Activated CD4-positive, alpha-beta T cell treated with anti-CD3 and anti-CD28 coated beads for 36 hours (primary cell): ENCODE results near the gene PRLHR. TPM values are rescaled to one million over a fixed set of nuclear protein-coding genes. Genes with fewer than 3 reads are reported as not detected.

Experiments
- ATAC-seq: fragments of 200-7000 bp; cut with Tn5 transposase; one replicate; pipeline ENCODE4 v1.10.0; 2021; ENCODE audit warnings: mild to moderate bottlenecking, moderate library complexity
- CTCF ChIA-PET: fragments of 350-600 bp; sonication (Branson Sonifier 250); formaldehyde crosslinking; loops from one replicate; lab custom pipeline; 2021; ENCODE audit warnings: antibody characterized with exemption; lab: Charles Lee
- POLR2A ChIA-PET: fragments of 350-600 bp; sonication (Branson Sonifier 250); formaldehyde crosslinking; loops from one replicate; lab custom pipeline; 2021; ENCODE audit warnings: antibody characterized with exemption, inconsistent platforms; lab: Charles Lee
- DNase-seq: peaks from one replicate; pipeline ENCODE4 v3.0.0-alpha.2; 2020
- H3K27ac Mint-ChIP-seq: one replicate; pipeline ENCODE4 v1.8.0; 2021; ENCODE audit warnings: mixed read lengths
- H3K27me3 Mint-ChIP-seq: one replicate; pipeline ENCODE4 v1.8.0; 2021; ENCODE audit warnings: mixed read lengths
- H3K36me3 Mint-ChIP-seq: one replicate; pipeline ENCODE4 v1.8.0; 2021; ENCODE audit warnings: low read depth, mixed read lengths
- H3K4me1 Mint-ChIP-seq: one replicate; pipeline ENCODE4 v1.8.0; 2021; ENCODE audit warnings: mixed read lengths
- H3K4me3 Mint-ChIP-seq: one replicate; pipeline ENCODE4 v1.8.0; 2021; ENCODE audit warnings: mild to moderate bottlenecking, moderate library complexity, mixed read lengths
- H3K9me3 Mint-ChIP-seq: one replicate; pipeline ENCODE4 v1.8.0; 2021; ENCODE audit warnings: low read depth, mixed read lengths
- intact Hi-C, 2 experiments: fragments of 100-400 bp; cut with DNase I in 1 of 2; cut with micrococcal nuclease in 1 of 2; formaldehyde crosslinking; loops; one replicate each; pipeline versions ENCODE4 v1.14.2 to v1.15.1; 2022 to 2024; cut with DNase I, micrococcal nuclease
- total RNA-seq, 2 experiments: library from RNA; stranded (reverse); gene quantifications; one replicate each; pipeline ENCODE4 v1.2.3, GENCODE V29; 2021

PRLHR gene
- total RNA-seq, 2 experiments from 2014 or later = not detected

- Mint-ChIP-seq H3K36me3 (no peaks in the 10 kb centered on the region), H3K27me3 (peaks cover 8% of the 10 kb centered on the region), H3K4me1 (no peaks in the 10 kb centered on the region), H3K4me3 (no peak overlapping the region), H3K9me3 (no peaks in the 10 kb centered on the region), H3K27ac (no peak overlapping the region)
- POLR2A ChIA-PET = no interaction called here
- DNase-seq (no peak), ATAC-seq (no peak)
- intact Hi-C loops = no loop called here
- CTCF ChIA-PET = no interaction called here
These were observed 32.6 kb downstream of the PRLHR start for GRCh38 chr10:118562851-118563250.

DNA sequence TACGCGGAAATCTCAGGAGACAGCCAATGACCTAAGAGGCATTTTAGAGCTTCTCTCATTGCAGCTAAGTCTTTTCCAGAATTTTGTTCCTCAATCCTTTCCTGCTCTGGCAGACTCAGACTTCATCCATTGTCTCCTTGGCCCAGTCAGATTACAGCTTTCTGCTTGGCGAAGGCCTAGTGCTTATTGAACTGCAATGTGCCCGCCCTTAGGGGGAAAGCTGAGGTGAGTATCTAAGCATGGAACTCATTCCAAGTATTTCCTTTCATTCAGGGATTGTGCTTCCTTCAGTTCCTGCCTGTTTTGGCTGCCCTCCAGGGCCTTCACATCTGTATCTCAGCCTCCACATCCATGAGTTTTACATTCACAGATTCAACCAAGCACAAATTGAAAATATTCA, 37.5 kb downstream of the PRLHR start:
- H3K36me3 Mint-ChIP-seq = no peaks in the 10 kb centered on the region
- POLR2A ChIA-PET = no interaction called here
- intact Hi-C loops = no loop called here
- ATAC-seq (no peak), DNase-seq (no peak)
- H3K9me3 Mint-ChIP-seq = peaks cover 3% of the 10 kb centered on the region
- CTCF ChIA-PET = interaction anchor here (1.4 to 1.9 kb wide), 2 partner anchors 11 to 163 kb away, joined by 4 to 5 read pairs; no protein-coding TSS in a partner anchor
- H3K27me3 Mint-ChIP-seq = peaks cover 23% of the 10 kb centered on the region
- no peak overlapping the region for H3K27ac Mint-ChIP-seq
- no peak overlapping the region for H3K4me3 Mint-ChIP-seq
- no peaks in the 10 kb centered on the region for H3K4me1 Mint-ChIP-seq

- no peaks in the 10 kb centered on the region for H3K4me1 Mint-ChIP-seq
- CTCF ChIA-PET = no interaction called here
- POLR2A ChIA-PET = no interaction called here
- H3K4me3 Mint-ChIP-seq = no peak overlapping the region
- peaks cover 23% of the 10 kb centered on the region for H3K27me3 Mint-ChIP-seq
- intact Hi-C loops = no loop called here
- DNase-seq = no peak
- peaks cover 3% of the 10 kb centered on the region for H3K9me3 Mint-ChIP-seq
- H3K36me3 Mint-ChIP-seq = no peaks in the 10 kb centered on the region
- H3K27ac Mint-ChIP-seq = no peak overlapping the region
- no peak for ATAC-seq
These were observed 43.8 kb downstream of the PRLHR start for GRCh38 chr10:118551535-118552100.

DNA sequence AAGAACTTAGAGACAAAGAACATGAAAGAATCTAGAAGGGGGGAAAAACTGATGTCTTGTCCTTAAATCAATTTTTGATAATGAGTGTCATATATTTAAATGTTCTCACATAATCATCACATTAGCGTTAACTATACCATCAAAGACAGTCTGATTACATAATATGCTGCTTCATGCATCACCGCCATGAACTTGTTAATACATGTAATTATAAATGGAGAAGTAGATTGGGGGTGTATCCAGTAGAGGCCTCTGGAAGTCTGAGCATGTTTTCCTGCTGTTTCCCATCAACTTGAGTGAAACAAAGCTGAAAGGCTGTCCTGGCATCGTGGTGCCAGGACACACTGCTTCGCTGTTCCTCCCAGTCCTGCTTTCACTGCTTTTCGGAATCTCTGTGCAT, 48.2 kb downstream of the PRLHR start:
- POLR2A ChIA-PET = no interaction called here
- no peak for DNase-seq

DNA sequence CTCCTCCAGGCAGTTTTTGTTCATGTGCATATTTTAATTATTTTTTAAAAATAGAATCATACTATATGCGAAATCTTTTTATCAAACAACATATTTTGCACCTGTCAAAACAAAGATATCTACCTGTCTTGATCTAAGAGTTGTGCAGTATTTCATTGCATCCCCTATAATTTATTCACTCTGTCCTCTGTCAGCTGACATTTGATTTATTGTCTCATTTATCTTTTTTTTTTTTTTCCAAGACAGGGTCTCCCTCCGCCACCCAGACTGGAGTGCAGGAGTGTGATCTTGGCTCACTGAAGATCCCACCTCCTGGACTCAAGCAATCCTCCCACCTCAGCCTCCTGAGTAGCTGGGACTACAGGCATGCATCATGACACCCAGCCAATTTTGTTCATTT, 49.0 kb downstream of the PRLHR start:
- Mint-ChIP-seq H3K27me3 (peaks cover 24% of the 10 kb centered on the region), H3K9me3 (no peaks in the 10 kb centered on the region), H3K27ac (no peak overlapping the region), H3K4me3 (no peak overlapping the region), H3K4me1 (no peaks in the 10 kb centered on the region), H3K36me3 (no peaks in the 10 kb centered on the region)
- intact Hi-C loops = loop anchor here in 1 of 2 experiments (10.0 kb wide), 1 partner anchor 1052 kb away; no protein-coding TSS in a partner anchor
- no peak for DNase-seq
- CTCF ChIA-PET = interaction anchor here (0.7 to 0.8 kb wide), 3 partner anchors 22 to 172 kb away, joined by 3 read pairs; no protein-coding TSS in a partner anchor
- ATAC-seq = no peak
- POLR2A ChIA-PET = no interaction called here

More for the DNA sequence above, 48.2 kb downstream of the PRLHR start:
- H3K4me1 Mint-ChIP-seq = no peaks in the 10 kb centered on the region
- intact Hi-C loops = loop anchor here in 1 of 2 experiments (10.0 kb wide), 1 partner anchor 1052 kb away; no protein-coding TSS in a partner anchor
- no peak for ATAC-seq
- H3K9me3 Mint-ChIP-seq = no peaks in the 10 kb centered on the region
- H3K27me3 Mint-ChIP-seq = peaks cover 28% of the 10 kb centered on the region
- H3K27ac Mint-ChIP-seq = no peak overlapping the region
- CTCF ChIA-PET = no interaction called here
- no peak overlapping the region for H3K4me3 Mint-ChIP-seq
- H3K36me3 Mint-ChIP-seq = no peaks in the 10 kb centered on the region

GRCh38 chr10:118545381-118545780, 50.1 kb downstream of the PRLHR start:
- H3K36me3 Mint-ChIP-seq = no peaks in the 10 kb centered on the region
- CTCF ChIA-PET = interaction anchor here (1.0 to 1.4 kb wide), 2 partner anchors 10 kb away, joined by 4 to 5 read pairs; no protein-coding TSS in a partner anchor
- DNase-seq (no peak), ATAC-seq (no peak)
- no peak overlapping the region for H3K27ac Mint-ChIP-seq
- POLR2A ChIA-PET = no interaction called here
- intact Hi-C loops = loop anchor here in 1 of 2 experiments (10.0 kb wide), 1 partner anchor 1051 kb away; no protein-coding TSS in a partner anchor
- no peaks in the 10 kb centered on the region for H3K9me3 Mint-ChIP-seq
- peaks cover 23% of the 10 kb centered on the region for H3K27me3 Mint-ChIP-seq
- H3K4me3 Mint-ChIP-seq = no peak overlapping the region
- H3K4me1 Mint-ChIP-seq = no peaks in the 10 kb centered on the region

DNA sequence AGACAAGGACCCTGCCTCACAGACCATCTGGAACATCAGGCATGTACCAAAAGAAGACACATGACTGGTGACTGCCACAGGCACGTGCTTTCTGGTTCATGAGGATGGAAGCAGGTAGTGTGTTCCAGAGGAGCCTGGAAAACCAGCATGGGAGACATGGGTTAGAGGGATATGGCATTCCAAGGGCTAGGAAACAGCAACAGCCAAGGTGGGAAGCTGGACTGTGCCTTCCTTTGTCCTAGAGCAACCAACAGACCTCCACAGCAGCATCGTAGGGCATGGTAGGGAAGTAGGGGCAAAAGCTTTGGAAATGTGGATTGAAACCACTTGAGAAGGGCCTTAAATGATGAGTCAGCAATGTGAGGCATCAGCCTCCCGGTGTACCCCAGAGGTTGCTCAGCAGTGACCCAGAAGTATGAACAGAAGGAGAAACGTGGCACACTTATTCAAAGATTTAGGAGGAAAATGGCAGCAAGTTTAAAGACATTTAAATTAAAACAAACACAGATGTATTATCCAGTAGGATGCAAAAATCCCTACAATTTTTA, 51.0 kb downstream of the PRLHR start:
- Mint-ChIP-seq H3K9me3 (no peaks in the 10 kb centered on the region), H3K4me1 (no peaks in the 10 kb centered on the region), H3K27ac (no peak overlapping the region), H3K27me3 (peaks cover 23% of the 10 kb centered on the region), H3K4me3 (no peak overlapping the region), H3K36me3 (no peaks in the 10 kb centered on the region)
- ATAC-seq (no peak), DNase-seq (no peak)
- POLR2A ChIA-PET = no interaction called here
- intact Hi-C loops = loop anchor here in 1 of 2 experiments (10.0 kb wide), 1 partner anchor 1050 kb away; no protein-coding TSS in a partner anchor
- CTCF ChIA-PET = interaction anchor here (0.6 to 1.6 kb wide), 9 partner anchors 9 to 1302 kb away, joined by 3 to 7 read pairs (median 4); no protein-coding TSS in a partner anchor

DNA sequence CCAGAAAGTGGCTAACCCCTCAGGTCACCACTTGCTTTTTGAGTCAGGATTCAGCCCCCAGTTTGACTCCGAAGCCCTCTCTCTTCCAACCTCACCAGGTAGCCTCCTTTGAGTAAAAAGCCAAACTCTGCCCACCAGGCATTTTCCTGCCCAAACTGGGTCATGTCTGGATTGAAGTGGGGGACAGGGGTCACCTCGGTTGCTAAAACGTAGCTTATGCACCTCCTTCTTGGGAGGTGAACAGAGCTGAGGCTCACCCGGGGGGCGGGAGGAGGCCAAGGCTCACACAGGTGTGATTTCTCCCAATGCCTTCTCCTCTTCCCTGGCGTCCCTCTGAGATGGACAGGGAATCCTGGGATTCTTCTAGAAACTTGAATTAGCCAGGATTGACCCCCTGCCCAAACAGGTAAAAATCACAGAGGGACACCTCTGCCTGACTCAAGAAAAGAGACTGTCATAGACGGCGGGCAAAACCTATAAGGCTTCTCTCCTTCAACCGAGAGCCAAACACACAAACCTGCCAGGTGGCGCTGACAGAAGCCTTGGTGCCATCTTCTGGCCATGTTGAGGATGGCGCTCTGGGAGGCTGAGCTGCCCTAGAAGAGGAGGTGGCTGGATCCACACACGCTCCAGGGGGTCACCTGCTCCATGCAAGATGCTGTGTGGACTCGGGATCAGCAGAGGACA, 51.6 kb downstream of the PRLHR start:
- no peaks in the 10 kb centered on the region for H3K36me3 Mint-ChIP-seq
- POLR2A ChIA-PET = no interaction called here
- H3K27me3 Mint-ChIP-seq = peaks cover 28% of the 10 kb centered on the region
- no peak overlapping the region for H3K4me3 Mint-ChIP-seq
- H3K9me3 Mint-ChIP-seq = no peaks in the 10 kb centered on the region
- no peak overlapping the region for H3K27ac Mint-ChIP-seq
- no peaks in the 10 kb centered on the region for H3K4me1 Mint-ChIP-seq
- peak; percentile 70 for DNase-seq
- peak; percentile 73 for ATAC-seq
- CTCF ChIA-PET = interaction anchor here (0.6 to 1.6 kb wide), 10 partner anchors 10 to 1301 kb away, joined by 3 to 7 read pairs (median 4); no protein-coding TSS in a partner anchor
- intact Hi-C loops = loop anchor here in 1 of 2 experiments (10.0 kb wide), 1 partner anchor 1049 kb away; no protein-coding TSS in a partner anchor

DNA sequence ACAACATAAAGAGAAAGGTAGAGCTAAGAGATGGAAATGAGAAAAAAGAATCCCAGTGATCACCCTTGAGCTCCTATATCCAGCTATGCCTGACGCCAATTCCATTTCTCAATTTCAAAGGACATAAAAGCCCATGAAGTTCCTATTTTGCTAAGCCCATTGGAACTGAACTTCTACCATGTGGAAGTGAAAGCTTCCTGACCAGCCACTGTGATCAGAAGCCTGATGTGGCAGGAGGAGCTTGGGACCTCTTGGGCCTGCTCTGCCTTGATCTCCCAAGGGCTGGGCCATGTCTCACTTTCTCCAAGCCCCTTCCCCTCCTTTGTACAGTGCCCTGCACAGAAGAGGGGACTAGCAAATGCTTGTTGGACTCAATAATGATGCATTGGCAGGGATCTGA, 52.7 kb downstream of the PRLHR start:
- Mint-ChIP-seq H3K27ac (no peak overlapping the region), H3K4me3 (no peak overlapping the region), H3K9me3 (no peaks in the 10 kb centered on the region), H3K36me3 (no peaks in the 10 kb centered on the region), H3K27me3 (peaks cover 32% of the 10 kb centered on the region), H3K4me1 (no peaks in the 10 kb centered on the region)
- POLR2A ChIA-PET = no interaction called here
- CTCF ChIA-PET = interaction anchor here (0.6 to 1.6 kb wide), 4 partner anchors 18 to 132 kb away, joined by 3 to 7 read pairs (median 4); no protein-coding TSS in a partner anchor
- DNase-seq (no peak), ATAC-seq (no peak)
- intact Hi-C loops = loop anchor here in 1 of 2 experiments (10.0 kb wide), 1 partner anchor 1048 kb away; no protein-coding TSS in a partner anchor

DNA sequence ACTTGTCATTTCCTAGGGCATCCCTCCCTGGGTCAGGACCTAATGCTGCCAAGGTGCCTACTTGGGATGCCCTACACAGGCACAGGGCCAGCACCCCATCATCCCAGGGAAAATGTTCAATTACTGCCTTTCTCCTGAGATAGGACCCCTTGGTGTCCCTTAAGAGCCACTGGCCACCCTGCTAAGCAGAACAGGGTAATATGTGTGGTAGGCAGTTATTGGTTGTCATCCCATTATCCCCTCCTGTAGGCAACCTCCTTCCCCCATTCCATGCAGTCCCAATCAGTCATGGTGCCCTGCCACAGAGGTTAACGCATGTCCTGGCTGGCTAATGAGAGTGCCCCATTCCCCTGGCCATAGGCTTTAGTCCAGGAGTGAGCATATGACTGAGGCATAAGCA, 53.2 kb downstream of the PRLHR start:
- H3K4me1 Mint-ChIP-seq = no peaks in the 10 kb centered on the region
- no peak for ATAC-seq
- no peak overlapping the region for H3K27ac Mint-ChIP-seq
- H3K36me3 Mint-ChIP-seq = no peaks in the 10 kb centered on the region
- no peak for DNase-seq
- POLR2A ChIA-PET = no interaction called here
- intact Hi-C loops = loop anchor here in 1 of 2 experiments (10.0 kb wide), 1 partner anchor 1047 kb away; no protein-coding TSS in a partner anchor
- H3K9me3 Mint-ChIP-seq = no peaks in the 10 kb centered on the region
- no peak overlapping the region for H3K4me3 Mint-ChIP-seq
- CTCF ChIA-PET = interaction anchor here (0.6 to 1.4 kb wide), 3 partner anchors 18 to 132 kb away, joined by 3 to 4 read pairs (median 4); no protein-coding TSS in a partner anchor
- H3K27me3 Mint-ChIP-seq = peaks cover 32% of the 10 kb centered on the region

- Mint-ChIP-seq H3K4me1 (no peaks in the 10 kb centered on the region), H3K27ac (no peak overlapping the region), H3K36me3 (no peaks in the 10 kb centered on the region), H3K27me3 (peaks cover 32% of the 10 kb centered on the region), H3K9me3 (no peaks in the 10 kb centered on the region), H3K4me3 (no peak overlapping the region)
- ATAC-seq = no peak
- POLR2A ChIA-PET = no interaction called here
- no peak for DNase-seq
- CTCF ChIA-PET = interaction anchor here (0.7 to 1.4 kb wide), 2 partner anchors 17 to 130 kb away, joined by 3 to 4 read pairs; no protein-coding TSS in a partner anchor
- intact Hi-C loops = loop anchor here in 1 of 2 experiments (10.0 kb wide), 1 partner anchor 1047 kb away; no protein-coding TSS in a partner anchor
These were observed 53.7 kb downstream of the PRLHR start for GRCh38 chr10:118541718-118542117.
